ENCODE results near the gene ATF4.

- TF ChIP-seq, protein P1, sequence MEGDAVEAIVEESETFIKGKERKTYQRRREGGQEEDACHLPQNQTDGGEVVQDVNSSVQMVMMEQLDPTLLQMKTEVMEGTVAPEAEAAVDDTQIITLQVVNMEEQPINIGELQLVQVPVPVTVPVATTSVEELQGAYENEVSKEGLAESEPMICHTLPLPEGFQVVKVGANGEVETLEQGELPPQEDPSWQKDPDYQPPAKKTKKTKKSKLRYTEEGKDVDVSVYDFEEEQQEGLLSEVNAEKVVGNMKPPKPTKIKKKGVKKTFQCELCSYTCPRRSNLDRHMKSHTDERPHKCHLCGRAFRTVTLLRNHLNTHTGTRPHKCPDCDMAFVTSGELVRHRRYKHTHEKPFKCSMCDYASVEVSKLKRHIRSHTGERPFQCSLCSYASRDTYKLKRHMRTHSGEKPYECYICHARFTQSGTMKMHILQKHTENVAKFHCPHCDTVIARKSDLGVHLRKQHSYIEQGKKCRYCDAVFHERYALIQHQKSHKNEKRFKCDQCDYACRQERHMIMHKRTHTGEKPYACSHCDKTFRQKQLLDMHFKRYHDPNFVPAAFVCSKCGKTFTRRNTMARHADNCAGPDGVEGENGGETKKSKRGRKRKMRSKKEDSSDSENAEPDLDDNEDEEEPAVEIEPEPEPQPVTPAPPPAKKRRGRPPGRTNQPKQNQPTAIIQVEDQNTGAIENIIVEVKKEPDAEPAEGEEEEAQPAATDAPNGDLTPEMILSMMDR (conservative IDR thresholded peaks at IDR 0.05) = no peak
- TF ChIP-seq EZH2 (IDR thresholded peaks at IDR 0.05; ENCODE audit: low read depth) = no peak
Observed at GRCh38 chr22:39494471-39495120, 25.8 kb upstream of the ATF4 start.

Measured in PC-9 (cell line).